CD4-positive, alpha-beta T cell treated with Interleukin-10 for 1 hour (primary cell): ENCODE results near the gene AGPAT3.
A peak's percentile ranks its signal among the peaks of the same experiment; 100 is the strongest.
"Not testable (repeated sequence)": the region's sequence is repeated elsewhere in the genome, so short reads cannot be mapped to it uniquely, and the experiment has no call there.

ENCODE experiments used
- DNase-seq: peaks from one replicate; pipeline ENCODE4 v3.0.0-alpha.2; 2020

The AGPAT3 gene

DNA sequence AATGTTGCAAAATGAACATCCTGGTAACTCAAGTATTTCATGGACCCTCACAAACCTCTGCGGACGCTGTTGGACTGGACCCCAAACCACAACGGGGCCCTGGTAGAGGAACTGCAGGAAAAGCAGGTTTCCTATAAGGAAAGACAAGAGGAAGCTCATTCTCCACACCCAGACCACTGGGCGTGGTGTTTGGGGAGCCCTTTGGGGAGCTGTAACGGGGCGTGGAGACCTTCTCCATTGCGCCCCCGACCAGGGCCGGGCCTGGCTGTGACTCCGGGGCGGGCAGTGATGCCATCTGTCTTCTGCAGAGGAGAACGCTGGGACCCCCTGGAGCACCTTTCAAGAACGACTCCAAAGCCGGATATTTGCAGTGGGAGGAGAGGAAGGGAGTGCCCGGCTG, 30.0 kb upstream of the AGPAT3 start:
- no peak for DNase-seq

DNA sequence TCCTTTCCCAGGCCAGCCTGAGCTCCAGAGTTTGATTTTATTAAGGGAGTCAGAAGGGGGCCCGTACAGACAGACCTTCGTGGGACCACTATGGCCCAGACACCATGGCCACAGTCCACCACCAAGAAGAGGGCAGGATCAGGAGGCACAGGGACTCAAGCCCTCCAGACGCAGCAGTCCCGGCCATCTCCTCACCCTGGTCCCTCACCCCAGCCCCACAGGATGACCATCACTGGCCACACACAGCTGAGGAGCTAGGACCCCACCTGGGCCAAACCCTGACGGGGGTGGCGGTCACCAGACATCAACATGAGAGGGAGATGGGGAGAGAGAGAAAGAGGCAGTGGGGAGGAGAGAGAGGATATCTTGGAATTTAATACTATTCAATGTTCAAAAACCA, 29.2 kb upstream of the AGPAT3 start:
- no peak for DNase-seq

DNA sequence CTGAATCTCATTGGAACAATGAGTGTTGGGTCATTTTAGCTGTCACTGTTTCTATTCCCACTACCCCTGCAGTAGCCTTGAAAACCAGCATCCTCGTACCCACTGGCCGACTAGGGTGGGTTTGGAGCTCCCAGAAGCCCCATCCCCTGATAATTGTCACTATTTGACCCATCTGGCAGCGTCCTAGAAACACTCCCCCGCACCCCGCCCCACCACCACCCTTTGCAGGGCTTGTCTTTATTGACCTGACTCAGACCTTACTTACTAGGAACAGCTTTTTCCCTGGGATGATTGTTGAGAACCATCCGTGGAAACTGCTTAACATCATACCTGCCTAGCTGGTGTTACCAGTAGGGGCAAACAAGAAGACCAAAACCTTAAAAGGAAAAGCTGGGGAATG, 28.4 kb upstream of the AGPAT3 start:
- DNase-seq, result no peak

DNA sequence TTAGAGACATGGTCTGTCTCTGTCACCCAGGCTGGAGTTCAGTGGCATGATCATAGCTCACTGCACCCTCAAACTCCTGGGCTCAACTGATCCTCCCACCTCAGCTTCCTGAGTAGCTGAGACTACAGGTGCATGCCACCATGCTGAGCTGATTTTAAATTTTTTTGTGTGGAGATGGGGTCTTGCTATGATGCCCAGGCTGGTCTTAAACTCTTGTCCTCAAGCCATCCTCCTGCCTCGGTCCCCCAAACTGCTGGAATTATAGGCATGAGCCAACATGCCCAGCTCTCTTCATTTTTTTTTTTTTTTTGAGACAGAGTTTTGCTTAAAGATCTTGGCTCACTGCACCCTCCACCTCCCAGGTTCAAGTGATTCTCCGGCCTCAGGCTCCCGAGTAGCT, 24.8 kb upstream of the AGPAT3 start:
- DNase-seq, result no peak

DNA sequence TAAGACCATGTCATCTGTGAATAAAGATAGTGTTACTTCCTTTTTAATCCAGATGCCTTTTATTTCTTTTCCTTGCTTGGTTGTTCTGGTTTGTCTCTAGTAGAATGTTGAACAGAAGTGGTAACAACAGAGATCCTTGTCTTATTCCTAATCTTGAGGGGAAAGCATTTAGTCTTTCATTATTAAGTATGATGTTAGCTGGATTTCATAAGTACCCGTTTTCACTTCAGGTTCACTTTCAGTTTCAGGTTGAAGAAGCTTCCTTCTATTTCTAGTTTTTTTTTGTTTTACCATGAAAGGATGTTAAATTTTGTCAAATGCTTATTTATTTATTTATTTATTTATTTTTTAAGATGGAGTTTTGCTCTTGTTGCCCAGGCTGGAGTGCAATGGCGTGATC, 22.3 kb upstream of the AGPAT3 start:
- DNase-seq, result no peak

DNA sequence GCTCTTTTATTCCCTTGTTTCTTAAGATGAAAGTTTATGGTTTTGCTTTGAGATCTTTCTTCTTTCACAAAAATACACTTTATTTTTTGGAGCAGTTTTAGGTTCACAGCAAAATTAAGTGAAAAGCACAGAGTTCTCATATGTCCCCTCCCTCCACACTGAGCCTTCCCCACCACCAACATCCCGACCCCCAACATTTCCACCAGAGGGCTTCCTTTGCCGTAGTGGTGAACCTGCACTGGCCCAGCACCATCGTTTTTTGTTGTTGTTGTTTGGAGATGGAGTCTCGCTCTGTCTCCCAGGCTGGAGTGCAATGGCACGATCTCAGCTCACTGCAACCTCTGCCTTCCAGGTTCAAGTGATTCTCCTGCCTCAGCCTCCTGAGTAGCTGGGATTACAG, 20.1 kb upstream of the AGPAT3 start:
- not testable (repeated sequence) for DNase-seq

DNA sequence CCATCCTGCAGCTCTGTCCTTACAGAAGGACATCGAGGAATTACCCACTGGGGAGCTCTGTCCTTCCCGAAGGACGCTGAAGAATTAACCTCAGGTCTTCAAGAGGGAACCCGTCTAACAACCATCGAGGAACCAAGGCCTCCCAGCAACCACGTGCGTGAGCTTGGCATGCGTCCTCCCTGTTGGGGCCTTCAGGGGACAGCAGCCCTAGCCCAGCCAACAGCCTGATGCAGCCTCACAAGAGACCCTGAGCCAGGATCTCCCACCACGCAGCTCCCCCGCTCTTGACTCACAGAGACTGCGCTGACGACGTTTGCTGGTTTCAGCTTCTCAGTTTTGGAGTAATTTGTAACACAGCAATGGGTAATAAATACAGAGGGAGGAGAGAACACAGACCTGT, 19.6 kb upstream of the AGPAT3 start:
- no peak for DNase-seq

DNA sequence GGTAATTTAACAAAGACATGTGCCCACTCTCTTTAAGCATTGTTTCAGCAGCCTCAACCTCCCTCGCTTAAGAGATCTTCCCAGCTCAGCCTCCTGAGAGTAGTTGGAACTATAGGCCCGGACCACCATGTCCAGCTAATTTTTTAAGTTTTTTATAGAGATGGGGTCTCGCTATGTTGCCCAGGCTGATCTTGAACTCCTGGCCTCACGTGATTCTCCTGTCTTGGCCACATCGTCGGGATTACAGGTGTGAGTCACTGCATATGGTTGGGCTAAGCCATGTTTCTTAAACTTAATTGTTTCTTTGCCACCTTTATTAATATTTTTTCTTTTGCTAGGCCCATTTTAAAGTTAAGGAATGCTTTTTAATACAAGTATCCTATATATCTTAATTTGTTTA, 18.6 kb upstream of the AGPAT3 start:
- no peak for DNase-seq

DNA sequence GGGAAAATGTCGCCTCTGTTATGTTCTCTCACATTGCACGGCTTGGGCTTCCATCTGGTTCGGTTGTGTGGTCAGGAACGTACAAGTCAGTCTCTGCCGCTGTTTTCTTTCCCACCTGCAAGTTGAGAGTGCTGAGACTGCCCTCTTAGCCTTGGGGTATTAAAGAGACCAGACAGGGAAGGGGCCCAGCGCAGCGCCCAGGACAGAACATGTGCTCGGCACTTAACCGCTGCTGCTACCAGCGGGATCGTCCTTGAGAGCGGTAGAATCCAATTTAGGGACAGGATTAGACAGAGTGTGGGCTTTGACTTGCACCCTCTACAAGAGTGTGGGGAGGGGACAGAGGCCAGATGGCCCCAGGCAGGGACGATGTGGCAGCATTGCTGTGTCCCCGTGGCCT, 17.7 kb upstream of the AGPAT3 start:
- no peak for DNase-seq

DNA sequence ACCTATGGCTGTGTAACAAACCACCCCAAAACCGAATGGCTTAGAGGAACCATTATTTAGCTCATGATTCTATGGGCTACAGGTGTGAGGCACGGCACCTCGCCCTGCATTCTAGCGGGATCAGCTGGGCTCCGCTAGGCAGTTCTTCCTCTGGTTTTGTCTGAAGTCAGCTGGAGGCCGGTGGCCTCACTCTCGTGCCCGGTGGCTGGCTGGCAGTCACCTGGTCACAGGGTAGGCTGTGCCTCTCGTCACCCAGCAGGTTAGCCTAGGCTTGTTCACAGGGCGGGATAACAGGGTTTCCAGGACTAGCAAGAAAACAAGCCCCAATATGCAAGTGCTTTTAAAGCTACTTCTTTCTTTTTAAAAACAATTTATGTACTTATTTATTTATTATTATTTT, 16.3 kb upstream of the AGPAT3 start:
- no peak for DNase-seq

DNA sequence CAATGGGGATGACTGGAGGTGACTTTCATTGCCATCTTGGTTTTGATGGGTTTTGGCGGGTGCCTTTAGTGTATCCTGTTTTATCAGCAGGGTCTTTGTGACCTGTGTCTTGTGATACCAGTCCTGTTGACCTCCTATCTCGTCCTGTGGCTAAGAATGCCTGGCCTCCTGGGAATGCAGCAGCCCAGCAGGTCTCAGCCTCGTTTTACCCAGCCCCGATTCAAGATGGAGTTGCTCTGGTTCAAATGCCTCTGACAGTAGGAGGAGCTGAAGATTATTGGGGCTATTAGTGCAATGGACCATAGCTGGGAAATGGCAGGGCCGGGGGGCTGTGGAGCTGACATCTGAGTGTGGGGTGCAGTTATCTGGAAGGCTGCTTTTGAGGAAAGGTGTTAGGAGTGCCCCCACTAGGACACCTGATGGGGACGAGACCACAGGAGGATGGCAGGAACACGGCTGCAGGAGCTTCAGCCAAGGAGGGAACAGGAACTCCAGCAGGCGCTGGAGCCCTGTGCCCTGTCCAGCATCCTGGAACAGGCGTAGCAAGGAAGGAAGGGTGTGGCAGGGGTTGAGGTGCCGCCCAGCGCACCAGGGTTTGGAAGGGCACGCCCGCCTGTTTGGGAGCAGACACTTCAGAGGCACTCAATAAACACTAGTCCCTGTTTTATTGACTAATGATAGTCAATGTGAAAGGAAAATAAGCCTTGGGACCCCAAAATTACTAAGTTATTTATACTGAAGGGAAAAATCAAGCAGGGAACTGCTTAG, 15.3 kb upstream of the AGPAT3 start:
- DNase-seq, result no peak

DNA sequence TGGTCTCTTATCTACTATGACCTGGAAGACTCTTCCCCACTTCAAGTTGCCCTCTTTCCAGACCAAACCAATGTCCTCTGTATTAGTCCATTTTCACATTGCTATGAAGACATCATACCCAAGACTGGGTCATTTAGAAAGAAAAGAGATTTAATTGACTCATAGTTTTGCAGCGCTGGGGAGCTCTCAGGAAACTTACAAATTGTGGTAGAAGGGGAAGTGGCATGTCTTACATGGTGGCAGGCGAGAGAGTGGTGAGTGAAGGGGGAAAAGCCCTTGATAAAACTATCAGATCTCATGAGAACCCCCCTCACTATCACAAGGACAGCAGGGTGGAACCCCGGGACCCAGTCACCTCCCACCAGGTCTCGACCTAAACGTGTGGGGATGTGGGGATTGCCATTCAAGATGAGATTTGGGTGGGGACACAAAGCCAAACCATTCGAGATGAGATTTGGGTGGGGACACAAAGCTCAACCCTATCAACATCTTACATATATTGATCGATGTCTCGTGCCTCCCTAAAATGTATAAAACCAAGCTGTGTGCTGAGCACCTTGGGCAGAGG, 14.2 kb upstream of the AGPAT3 start:
- no peak for DNase-seq

DNA sequence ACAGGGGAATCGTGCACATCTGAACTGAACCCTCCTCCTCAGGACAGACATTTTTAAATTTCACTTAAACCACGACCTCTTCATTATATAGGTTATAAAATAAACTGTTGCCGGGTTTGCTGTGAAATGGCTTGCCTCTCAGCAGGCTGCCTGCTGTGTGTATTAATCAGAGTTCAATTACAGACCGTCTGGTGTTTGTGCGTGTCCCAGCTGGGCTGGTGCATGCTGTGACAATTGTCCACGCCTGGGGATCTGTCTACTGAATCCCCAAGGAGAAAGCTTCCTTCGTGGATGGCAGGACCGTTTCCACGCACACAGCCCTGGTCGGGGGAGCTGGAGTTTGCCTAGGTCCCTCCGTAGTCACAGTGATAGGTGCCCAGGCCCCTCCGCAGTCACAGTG, 13.4 kb upstream of the AGPAT3 start:
- no peak for DNase-seq

DNA sequence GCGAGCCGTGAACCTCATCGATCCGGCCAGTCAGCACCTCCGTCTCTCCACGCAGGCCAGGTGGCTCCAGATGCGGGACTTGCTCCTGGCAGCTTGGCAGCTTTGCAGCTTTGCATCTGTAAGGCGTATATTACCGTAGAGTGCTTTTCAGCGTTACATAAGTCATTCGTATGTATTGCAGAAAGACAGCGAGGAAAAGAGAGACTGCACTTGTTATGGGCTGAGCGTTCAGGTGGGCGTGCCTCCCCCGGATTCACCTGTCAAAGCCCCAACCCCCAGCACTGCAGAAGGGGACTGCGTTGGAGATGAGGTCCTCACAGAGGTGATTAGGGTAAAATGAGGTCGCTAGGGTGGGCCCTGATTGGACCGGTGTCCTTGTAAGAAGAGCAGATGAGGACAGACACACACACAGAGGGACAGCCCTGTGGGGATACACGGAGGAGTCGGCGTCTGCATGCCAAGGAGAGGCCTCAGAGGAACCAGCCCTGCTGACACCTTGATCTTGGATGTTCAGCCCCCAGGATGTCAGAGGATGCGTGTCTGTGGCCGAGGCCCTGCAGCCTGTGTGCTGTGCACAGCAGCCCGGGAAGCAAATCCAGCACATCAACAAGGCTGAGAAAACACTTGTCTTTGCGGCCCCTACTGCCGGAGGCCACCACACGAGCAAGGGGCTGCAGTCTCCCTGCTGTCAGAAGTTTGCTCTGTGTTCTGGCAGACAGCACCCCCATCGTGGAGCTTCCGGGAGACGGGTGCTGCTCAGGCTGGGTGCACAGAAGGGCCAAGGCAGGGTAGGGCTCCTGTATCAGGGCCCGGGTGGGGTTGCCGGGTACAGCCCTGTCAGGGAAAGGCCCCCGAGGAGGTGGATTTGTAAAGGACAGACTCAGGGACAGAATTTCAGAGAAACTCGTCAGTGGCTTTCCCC, 10.9 kb upstream of the AGPAT3 start:
- DNase-seq, result no peak

DNA sequence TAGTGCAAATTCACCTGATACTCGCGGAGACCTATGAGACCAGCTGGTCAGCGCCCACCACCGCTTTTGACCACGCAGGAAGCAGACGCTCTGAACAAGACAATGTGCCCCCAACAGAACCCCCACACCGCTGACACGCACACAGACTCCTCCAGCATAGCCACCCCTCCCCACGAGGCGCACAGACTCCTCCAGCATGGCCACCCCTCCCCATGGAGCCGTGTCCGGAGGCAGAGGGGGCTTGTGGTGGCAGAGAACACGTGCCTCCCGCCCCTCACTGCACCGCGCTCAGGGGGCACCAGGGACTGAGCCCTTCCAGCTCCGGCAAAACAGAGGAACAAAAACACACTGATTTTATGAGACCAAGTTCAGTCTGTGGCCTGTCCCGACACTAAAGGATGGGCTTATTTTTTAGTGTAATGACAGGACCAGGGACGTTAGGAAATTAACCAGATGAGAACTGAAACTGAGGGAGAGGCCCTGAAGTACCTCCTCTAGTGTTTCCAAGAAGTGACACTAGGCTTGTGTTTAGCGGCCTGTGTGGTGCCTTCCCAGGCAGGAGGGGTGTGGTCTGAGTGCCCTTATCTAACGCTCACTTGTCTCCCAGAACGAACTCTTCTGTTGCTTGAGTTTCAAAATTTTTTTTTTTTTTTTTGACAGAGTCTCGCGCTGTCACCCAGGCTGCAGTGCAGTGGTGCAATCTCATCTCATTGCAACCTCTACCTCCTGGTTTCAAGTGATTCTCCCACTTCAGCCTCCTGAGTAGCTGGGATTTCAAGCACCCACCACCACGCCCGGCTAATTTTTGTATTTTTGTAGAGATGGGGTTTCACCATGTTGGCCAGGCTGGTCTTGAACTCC, 10.0 kb upstream of the AGPAT3 start:
- DNase-seq, result peak; percentile 35

DNA sequence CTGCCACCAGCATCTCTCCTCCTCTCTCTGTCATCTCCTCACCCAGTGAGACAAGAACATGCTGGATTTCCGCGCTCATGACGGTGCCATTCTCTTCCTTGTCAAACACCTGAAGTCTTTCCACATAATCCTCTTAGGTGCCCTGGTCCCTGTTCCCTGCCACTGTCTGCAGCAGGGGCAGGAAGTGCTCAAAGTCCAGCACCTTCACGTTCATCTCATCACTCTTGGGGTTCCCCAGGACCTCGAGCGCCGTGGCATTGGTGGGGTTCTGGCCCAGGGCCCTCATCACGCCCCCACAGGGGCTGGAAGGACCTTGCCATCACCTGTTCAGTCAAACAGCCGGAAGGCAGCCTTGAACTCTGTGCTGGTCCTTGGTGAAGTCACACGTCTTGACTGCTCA, 9.1 kb upstream of the AGPAT3 start:
- DNase-seq, result no peak

DNA sequence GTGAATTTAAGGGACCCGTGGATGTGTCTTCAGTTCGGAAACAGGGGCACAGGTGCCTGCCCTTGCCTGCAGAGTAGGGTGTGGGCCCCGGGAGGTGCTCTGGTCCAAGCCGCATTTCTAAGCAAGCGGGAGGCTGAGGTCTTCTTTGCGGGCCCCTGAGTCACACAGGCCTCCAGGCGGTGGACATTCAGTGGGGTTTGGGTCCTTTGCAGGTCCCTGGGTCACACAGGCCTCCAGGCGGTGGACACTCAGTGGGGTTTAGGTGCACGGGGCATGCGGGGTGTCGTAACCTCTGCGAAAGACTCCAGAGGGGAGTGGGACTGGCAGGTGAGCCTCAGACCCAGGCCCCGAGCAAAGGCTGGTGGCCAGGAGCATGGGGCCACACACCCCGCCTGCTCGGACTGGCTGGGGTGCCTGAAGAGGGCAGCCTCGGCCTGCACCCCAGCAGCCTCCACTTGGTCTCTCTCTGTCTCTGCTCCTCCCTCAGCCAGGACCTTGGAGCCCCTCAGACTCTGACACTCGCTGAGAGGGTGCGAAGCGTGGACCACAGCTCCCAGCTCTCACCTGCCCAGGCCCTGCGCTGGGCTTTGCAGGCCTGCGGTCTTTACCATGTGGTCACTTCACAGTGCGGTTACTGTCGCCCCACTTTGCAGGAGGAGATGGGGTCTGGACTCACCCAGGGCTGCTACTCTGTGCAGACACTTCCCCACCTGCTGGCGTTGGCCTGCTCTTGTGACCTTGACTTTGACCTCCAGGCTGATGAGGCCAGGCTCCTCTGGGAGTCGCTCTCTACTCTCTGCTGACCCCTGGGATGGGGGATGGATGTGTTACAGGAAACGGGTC, 6.0 kb upstream of the AGPAT3 start:
- DNase-seq, result no peak

DNA sequence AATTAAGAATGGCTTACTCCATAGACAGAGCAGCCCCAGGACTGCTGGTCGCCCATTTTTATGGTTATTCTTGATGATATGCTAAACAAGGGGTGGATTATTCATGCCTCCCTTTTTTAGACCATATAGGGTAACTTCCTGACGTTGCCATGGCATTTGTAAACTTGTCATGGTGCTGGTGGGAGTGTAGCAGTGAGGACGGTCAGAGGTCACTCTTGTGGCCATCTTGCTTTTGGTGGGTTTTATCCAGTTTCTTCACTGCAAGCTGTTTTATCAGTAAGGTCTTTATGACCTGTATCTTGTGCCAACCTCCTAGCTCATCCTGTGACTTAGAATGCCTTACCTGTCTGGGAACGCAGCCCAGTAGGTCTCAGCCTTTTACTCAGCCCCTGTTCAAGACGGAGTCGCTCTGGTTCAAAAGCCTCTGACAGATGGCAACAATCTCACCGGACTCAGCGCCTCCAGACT, 5.2 kb upstream of the AGPAT3 start:
- DNase-seq, result no peak

DNA sequence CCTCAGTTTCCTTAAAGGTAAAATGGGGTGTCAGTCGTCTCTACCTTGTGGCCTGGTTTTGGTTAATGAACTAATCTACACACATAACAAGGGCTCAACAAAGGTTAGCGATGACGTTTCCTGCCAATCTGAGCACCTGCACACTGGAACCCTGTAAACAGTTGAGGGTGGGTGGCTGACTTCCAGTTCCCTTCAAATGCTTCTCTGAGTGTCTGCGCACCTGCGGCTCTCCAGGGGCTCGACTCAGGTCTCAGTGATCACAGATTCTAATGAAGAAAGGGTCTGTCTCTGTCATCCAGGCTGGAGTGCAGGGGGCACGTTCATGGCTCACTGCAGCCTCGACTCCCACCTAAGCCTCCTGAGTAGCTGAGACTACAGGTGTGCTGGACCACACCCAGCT, 3.3 kb upstream of the AGPAT3 start:
- no peak for DNase-seq

DNA sequence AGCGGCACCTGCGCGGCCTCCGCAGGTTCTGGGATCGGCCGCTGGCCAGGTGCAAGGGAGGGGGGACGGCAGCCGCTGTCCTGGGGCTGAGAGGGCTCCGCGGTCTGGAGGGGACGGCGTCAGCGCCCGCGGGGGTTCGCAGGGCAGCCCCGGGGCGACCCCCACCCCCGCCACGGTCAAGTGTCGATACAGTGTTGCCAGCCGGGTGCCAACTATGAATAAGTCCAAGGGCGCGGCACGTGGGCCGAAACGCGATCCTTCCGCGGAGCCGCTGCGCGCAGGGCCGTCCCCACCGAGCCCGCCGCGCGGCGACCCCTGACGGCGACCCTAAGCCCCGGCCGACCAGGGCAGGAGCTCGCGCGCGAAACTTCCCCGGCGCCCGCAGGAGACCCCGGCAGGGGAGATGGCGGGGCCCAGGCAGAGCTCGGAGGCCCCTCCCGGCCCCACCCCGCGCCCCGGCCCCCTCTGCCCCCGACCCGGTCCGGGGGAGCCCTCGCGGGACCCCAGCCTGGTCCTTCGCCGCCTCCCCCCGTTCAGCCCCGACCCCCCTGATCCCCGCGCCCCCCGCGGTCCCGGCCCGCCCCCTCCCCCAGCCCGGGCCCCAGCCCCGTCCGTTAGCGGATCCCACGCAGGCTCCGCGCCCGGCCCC, 586 bp upstream of the AGPAT3 start:
- peak; percentile 38 for DNase-seq

DNA sequence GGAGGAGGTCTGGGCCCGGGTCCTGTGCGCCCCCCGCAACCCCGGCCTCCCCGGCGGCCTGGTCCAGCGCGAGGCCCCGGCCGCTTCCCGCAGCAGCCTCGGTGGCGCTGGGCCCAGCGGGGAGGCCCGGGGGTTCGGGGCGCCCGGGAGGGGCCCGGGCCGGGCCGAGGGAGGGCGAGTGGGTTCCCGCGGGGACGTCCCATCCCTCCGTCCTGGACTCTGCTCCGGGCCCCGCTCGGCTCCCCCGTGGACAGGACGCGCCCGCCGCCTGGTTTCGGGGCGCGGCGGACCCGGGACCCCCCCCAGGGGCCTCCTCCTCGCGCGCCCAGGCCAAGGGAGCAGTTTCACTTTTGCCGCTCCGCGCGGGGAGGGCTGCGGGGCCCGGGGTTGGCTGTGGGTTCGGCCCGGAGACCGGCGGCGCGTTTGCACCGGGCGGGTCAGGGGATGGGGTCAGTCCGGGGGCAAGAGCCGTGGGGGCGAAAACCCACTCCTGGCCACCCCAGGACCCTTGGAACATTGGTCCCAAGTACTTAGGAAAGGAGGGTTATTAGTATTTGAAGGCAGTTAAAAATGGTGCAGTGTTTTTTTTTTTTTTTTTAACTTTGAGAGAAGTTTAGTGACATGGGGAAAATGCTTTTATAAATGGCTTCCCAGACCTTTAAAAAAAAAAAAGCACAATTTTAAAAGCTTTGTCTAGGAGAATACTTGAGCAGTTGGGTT, 677 bp downstream of the AGPAT3 start:
- DNase-seq, result peak; percentile 57
